ENCODE data around the gene MAP6.
A peak's percentile ranks its signal among the peaks of the same experiment; 100 is the strongest.

Gene MAP6

GRCh38 chr11:75576499-75576918 is 92.3 kb downstream of the MAP6 start:
- DNase-seq = no peak
- H3K4me3 Mint-ChIP-seq = no peak overlapping the region
- no peaks in the 10 kb centered on the region for H3K9me3 Mint-ChIP-seq
- H3K4me1 Mint-ChIP-seq (ENCODE audit: low read depth in 2 of 2) = peaks cover 6 to 8% of the 10 kb centered on the region in 2 donors
- ATAC-seq (replicated peaks) = peak; percentile 65
- peaks cover 0 to 3% of the 10 kb centered on the region in 2 donors for H3K27me3 Mint-ChIP-seq
- H3K36me3 Mint-ChIP-seq (ENCODE audit: insufficient read depth) = peaks cover 3% of the 10 kb centered on the region
- H3K27ac Mint-ChIP-seq = peak overlapping the region in 1 of 2 donors; percentile 68

- Mint-ChIP-seq H3K36me3 (ENCODE audit: insufficient read depth) (peaks cover 3% of the 10 kb centered on the region), H3K4me1 (ENCODE audit: low read depth in 2 of 2) (peaks cover 6 to 8% of the 10 kb centered on the region in 2 donors), H3K4me3 (no peak overlapping the region), H3K27ac (no peak overlapping the region), H3K27me3 (no peaks in the 10 kb centered on the region), H3K9me3 (no peaks in the 10 kb centered on the region)
- ATAC-seq (replicated peaks) = no peak
- no peak for DNase-seq
These were observed 92.8 kb downstream of the MAP6 start for GRCh38 chr11:75576017-75576416.

- no peaks in the 10 kb centered on the region for H3K27me3 Mint-ChIP-seq
- no peak for DNase-seq
- peak overlapping the region in 1 of 2 donors; percentile 67 for H3K27ac Mint-ChIP-seq
- ATAC-seq (replicated peaks) = no peak
- no peak overlapping the region for H3K4me3 Mint-ChIP-seq
- H3K9me3 Mint-ChIP-seq = no peaks in the 10 kb centered on the region
- peaks cover 5% of the 10 kb centered on the region for H3K36me3 Mint-ChIP-seq (ENCODE audit: insufficient read depth)
- peaks cover 6 to 8% of the 10 kb centered on the region in 2 donors for H3K4me1 Mint-ChIP-seq (ENCODE audit: low read depth in 2 of 2)
These were observed 93.9 kb downstream of the MAP6 start for GRCh38 chr11:75574698-75575602.

- H3K9me3 Mint-ChIP-seq = no peaks in the 10 kb centered on the region
- peaks cover 18% of the 10 kb centered on the region for H3K36me3 Mint-ChIP-seq (ENCODE audit: insufficient read depth)
- H3K27me3 Mint-ChIP-seq = no peaks in the 10 kb centered on the region
- H3K4me3 Mint-ChIP-seq = no peak overlapping the region
- DNase-seq = no peak
- no peak for ATAC-seq (replicated peaks)
- H3K4me1 Mint-ChIP-seq (ENCODE audit: low read depth in 2 of 2) = peaks cover 7 to 8% of the 10 kb centered on the region in 2 donors
- H3K27ac Mint-ChIP-seq = no peak overlapping the region
These were observed 96.1 kb downstream of the MAP6 start for GRCh38 chr11:75572744-75573143.

- Mint-ChIP-seq H3K4me3 (no peak overlapping the region), H3K4me1 (ENCODE audit: low read depth in 2 of 2) (peaks cover 5 to 6% of the 10 kb centered on the region in 2 donors), H3K36me3 (ENCODE audit: insufficient read depth) (peaks cover 18% of the 10 kb centered on the region), H3K27me3 (no peaks in the 10 kb centered on the region), H3K9me3 (no peaks in the 10 kb centered on the region), H3K27ac (peak overlapping the region in 1 of 2 donors; percentile 19)
- DNase-seq (no peak), ATAC-seq (replicated peaks) (no peak)
These were observed 97.2 kb downstream of the MAP6 start for GRCh38 chr11:75571625-75572024.

- no peak overlapping the region for H3K4me3 Mint-ChIP-seq
- ATAC-seq (replicated peaks) (no peak), DNase-seq (no peak)
- no peaks in the 10 kb centered on the region for H3K27me3 Mint-ChIP-seq
- H3K9me3 Mint-ChIP-seq = no peaks in the 10 kb centered on the region
- peaks cover 18% of the 10 kb centered on the region for H3K36me3 Mint-ChIP-seq (ENCODE audit: insufficient read depth)
- peaks cover 5 to 6% of the 10 kb centered on the region in 2 donors for H3K4me1 Mint-ChIP-seq (ENCODE audit: low read depth in 2 of 2)
- H3K27ac Mint-ChIP-seq = no peak overlapping the region
These were observed 98.2 kb downstream of the MAP6 start for GRCh38 chr11:75570559-75571139.

- Mint-ChIP-seq H3K27me3 (no peaks in the 10 kb centered on the region), H3K4me3 (no peak overlapping the region), H3K4me1 (ENCODE audit: low read depth in 2 of 2) (peaks cover 20 to 22% of the 10 kb centered on the region in 2 donors), H3K9me3 (no peaks in the 10 kb centered on the region), H3K27ac (peak overlapping the region in 1 of 2 donors; percentile 59), H3K36me3 (ENCODE audit: insufficient read depth) (peaks cover 18% of the 10 kb centered on the region)
- no peak for DNase-seq
- ATAC-seq (replicated peaks) = no peak
These were observed 100.1 kb downstream of the MAP6 start for GRCh38 chr11:75568616-75569219.

GRCh38 chr11:75567971-75568370 is 100.9 kb downstream of the MAP6 start:
- Mint-ChIP-seq H3K36me3 (ENCODE audit: insufficient read depth) (peaks cover 18% of the 10 kb centered on the region), H3K27me3 (no peaks in the 10 kb centered on the region), H3K27ac (no peak overlapping the region), H3K9me3 (no peaks in the 10 kb centered on the region), H3K4me1 (ENCODE audit: low read depth in 2 of 2) (peaks cover 27 to 29% of the 10 kb centered on the region in 2 donors), H3K4me3 (no peak overlapping the region)
- ATAC-seq (replicated peaks) = no peak
- no peak for DNase-seq

- no peaks in the 10 kb centered on the region for H3K9me3 Mint-ChIP-seq
These were observed 102.0 kb downstream of the MAP6 start for GRCh38 chr11:75566763-75567279.

GRCh38 chr11:75565916-75566762 is 102.7 kb downstream of the MAP6 start:
- H3K4me1 Mint-ChIP-seq (ENCODE audit: low read depth in 2 of 2) = peaks cover 41 to 45% of the 10 kb centered on the region in 2 donors
- H3K27me3 Mint-ChIP-seq = no peaks in the 10 kb centered on the region
- H3K4me3 Mint-ChIP-seq = peak overlapping the region; percentile 18 to 43
- no peak for DNase-seq
- no peaks in the 10 kb centered on the region for H3K9me3 Mint-ChIP-seq
- H3K36me3 Mint-ChIP-seq (ENCODE audit: insufficient read depth) = peaks cover 15% of the 10 kb centered on the region
- ATAC-seq (replicated peaks) = no peak
- H3K27ac Mint-ChIP-seq = peak overlapping the region; percentile 82 to 91

More at GRCh38 chr11:75566763-75567279, 102.0 kb downstream of the MAP6 start:
- no peak overlapping the region for H3K27ac Mint-ChIP-seq
- no peaks in the 10 kb centered on the region for H3K27me3 Mint-ChIP-seq
- peaks cover 17% of the 10 kb centered on the region for H3K36me3 Mint-ChIP-seq (ENCODE audit: insufficient read depth)
- ATAC-seq (replicated peaks) (no peak), DNase-seq (no peak)
- no peak overlapping the region for H3K4me3 Mint-ChIP-seq
- H3K4me1 Mint-ChIP-seq (ENCODE audit: low read depth in 2 of 2) = peaks cover 36 to 41% of the 10 kb centered on the region in 2 donors

GRCh38 chr11:75565221-75565814 is 103.5 kb downstream of the MAP6 start:
- no peak overlapping the region for H3K4me3 Mint-ChIP-seq
- ATAC-seq (replicated peaks) (no peak), DNase-seq (no peak)
- peak overlapping the region; percentile 82 to 91 for H3K27ac Mint-ChIP-seq
- peaks cover 15% of the 10 kb centered on the region for H3K36me3 Mint-ChIP-seq (ENCODE audit: insufficient read depth)
- H3K27me3 Mint-ChIP-seq = no peaks in the 10 kb centered on the region
- H3K9me3 Mint-ChIP-seq = no peaks in the 10 kb centered on the region
- peaks cover 45% of the 10 kb centered on the region in 2 donors for H3K4me1 Mint-ChIP-seq (ENCODE audit: low read depth in 2 of 2)

GRCh38 chr11:75563978-75564552 is 104.8 kb downstream of the MAP6 start:
- H3K4me1 Mint-ChIP-seq (ENCODE audit: low read depth in 2 of 2) = peaks cover 45% of the 10 kb centered on the region in 2 donors
- ATAC-seq (replicated peaks) (no peak), DNase-seq (no peak)
- H3K27ac Mint-ChIP-seq = peak overlapping the region; percentile 91 to 96
- no peaks in the 10 kb centered on the region for H3K9me3 Mint-ChIP-seq
- peak overlapping the region; percentile 91 to 99 for H3K4me3 Mint-ChIP-seq
- no peaks in the 10 kb centered on the region for H3K27me3 Mint-ChIP-seq
- peaks cover 7% of the 10 kb centered on the region for H3K36me3 Mint-ChIP-seq (ENCODE audit: insufficient read depth)
